ENCODE measurements around the gene ZNF423. TPM values are rescaled to one million over a fixed set of nuclear protein-coding genes. Genes with fewer than 3 reads are reported as not detected.
A peak's percentile ranks its signal among the peaks of the same experiment; 100 is the strongest.

ZNF423 gene
- total RNA-seq, 1 donor from 2014 or later: 7.1 TPM

GRCh38 chr16:49716339-49716934 is 139.5 kb downstream of the ZNF423 start:
- DNase-seq: no peak

DNA sequence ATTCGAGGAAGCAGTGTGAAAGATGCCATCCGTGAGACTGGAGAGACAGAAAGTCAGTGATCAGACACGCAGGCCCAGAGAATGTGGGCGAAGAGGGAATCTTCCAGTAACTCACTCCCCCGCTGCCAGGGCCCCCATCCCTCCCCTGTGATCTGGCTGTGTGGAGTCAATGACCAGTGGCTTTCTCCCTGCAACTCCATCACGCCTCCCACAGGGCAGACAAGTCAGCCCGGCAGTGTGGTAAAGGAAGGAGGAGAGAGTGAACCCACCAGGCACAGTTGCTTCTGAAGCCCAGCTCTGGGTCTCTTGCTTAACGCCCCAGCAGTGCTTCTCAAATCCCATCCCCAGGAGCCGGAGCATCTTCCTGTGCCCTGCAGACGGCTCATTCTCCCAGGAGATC is 142.1 kb downstream of the ZNF423 start:
- no peak for DNase-seq

GRCh38 chr16:49712542-49712941 is 143.4 kb downstream of the ZNF423 start:
- no peak for DNase-seq

- DNase-seq: no peak
Observed at GRCh38 chr16:49712106-49712505, 143.8 kb downstream of the ZNF423 start.

DNA sequence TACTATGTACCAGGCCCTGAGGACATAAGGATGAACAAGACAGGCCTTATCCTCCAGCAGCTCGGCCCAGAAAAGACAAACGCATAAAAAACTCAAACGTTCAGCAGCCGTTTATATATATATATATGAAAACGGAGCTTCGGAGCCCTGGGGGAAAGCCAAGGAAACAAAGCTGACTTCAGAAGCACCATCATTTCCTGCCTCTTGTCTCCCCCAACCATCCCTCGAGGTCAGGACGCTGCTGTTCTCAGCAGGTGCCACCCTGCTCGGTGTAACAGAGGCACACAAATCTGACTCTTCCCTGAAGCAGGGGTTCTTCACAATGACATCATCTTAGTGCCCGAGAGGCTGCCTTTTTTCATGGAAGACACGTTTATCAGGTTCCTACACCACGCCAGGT is 146.9 kb downstream of the ZNF423 start:
- no peak for DNase-seq

- no peak for DNase-seq
Observed at GRCh38 chr16:49708491-49708890, 147.4 kb downstream of the ZNF423 start.

GRCh38 chr16:49706620-49707355 is 149.1 kb downstream of the ZNF423 start:
- DNase-seq: no peak

DNA sequence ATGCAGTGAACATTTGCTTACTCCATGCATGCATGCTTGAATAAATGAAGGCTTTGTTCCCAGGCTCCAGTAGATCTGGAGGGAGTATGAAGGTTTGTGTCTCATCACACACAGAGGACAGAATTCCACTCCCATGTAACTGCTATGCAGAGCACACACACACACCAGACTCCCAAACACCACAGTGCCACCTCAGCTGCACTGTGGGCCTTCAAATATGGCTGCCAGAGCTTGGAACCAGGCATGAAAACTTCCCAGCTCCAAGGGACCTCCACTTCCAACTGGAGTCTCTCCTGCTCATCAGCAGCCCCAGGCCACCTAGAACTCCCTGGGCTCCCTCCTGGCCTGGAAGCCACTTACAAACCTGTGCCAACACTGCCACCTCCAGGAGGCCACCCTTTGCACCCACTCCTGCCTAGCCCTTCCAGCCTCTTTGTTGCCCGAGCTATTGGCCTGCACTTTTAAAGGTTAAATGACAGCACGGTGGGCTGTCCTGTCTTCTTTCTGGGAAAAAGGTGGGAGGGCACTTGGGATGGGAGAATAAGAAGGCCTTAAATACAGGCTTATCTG is 151.2 kb downstream of the ZNF423 start:
- peak; percentile 21 for DNase-seq

DNA sequence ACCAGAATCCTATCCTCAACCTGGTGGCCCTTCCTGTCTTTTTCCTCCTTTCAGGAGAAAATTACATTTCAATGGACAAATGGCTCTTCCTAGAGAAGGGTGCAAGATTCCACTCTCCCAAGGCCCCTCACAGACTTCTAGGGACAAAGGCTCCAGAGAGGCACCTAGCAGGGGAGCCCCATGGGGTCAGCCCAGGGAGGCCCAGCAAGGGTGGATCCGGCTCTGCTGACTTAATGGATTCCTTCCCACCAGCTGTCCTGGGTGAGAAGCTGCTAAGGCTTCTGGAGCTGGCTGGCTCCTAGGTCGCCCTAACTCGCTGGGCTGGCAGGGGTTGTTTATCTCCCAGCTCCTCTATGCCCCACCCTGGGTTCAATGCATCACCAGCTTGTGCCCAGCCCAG is 152.4 kb downstream of the ZNF423 start:
- DNase-seq: no peak

- DNase-seq: no peak
Observed at GRCh38 chr16:49701789-49702494, 154.0 kb downstream of the ZNF423 start.

DNA sequence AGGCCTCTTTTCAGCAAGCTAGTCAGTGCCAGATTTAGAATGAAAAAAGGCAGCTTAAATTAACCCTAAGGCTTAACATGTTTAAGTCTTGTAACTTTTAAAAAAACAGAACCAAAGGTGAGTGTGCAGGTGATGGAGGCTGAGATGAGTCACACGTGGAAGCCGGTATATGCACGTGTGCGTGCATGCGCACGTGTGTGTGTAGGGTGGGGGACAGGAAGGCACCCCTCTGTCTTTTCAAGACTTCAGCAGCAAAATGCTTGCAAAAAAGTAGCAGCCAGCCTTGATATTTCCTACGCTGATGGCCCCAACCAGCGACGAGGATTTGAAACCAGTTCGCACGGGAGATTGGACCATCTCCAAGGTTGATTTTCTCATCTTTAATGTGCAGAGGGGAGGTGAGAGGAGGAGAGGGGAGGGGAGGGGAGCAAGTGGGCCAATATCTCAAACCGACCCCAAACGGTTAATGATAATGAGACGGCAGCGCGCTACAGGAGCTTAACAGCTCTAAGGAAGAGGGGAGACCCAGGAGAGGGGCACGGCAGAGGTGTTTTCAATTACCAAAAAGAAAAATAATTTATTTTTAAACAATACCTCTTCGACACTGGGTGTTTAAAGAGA is 154.7 kb downstream of the ZNF423 start:
- no peak for DNase-seq

DNA sequence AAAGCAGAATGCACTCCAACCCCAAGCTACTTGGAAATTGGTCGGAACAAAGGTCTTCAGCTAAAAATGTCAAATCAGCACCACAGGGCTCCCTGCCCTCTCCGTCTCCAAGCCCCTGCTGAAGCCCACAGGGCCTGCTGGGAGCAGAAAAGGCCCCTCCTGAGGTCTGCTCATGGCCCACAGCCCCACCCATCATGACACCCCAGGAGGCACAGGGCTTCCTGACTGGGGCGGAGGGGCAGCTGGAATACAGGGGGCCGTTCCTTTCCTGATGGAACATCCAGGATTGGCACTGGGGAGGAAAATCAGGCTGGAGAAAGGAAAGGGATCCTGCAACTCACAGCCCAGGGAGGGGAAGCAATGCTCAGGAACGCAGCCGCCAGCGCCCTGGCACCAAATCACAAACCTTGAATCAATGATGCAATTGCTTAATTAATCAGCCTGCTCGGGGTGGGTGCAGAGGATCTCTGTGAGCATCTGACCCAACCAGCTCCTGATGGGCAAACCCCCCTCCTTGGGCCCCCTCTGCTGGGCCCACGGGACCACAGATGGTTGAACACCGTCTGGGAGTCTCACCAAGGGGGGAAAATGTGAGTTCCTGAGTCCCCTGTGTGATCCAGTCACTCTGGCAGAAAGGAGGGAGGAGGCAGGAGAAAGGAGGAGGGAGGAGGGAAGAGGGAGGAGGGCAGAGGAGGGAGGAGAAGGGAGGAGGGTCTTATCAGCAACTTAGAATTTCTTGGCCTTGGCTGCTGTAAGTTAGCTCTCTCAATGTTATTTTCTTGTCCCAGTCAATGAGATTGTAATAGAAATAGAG is 155.5 kb downstream of the ZNF423 start:
- DNase-seq: no peak

GRCh38 chr16:49699841-49700175 is 156.1 kb downstream of the ZNF423 start:
- no peak for DNase-seq

DNA sequence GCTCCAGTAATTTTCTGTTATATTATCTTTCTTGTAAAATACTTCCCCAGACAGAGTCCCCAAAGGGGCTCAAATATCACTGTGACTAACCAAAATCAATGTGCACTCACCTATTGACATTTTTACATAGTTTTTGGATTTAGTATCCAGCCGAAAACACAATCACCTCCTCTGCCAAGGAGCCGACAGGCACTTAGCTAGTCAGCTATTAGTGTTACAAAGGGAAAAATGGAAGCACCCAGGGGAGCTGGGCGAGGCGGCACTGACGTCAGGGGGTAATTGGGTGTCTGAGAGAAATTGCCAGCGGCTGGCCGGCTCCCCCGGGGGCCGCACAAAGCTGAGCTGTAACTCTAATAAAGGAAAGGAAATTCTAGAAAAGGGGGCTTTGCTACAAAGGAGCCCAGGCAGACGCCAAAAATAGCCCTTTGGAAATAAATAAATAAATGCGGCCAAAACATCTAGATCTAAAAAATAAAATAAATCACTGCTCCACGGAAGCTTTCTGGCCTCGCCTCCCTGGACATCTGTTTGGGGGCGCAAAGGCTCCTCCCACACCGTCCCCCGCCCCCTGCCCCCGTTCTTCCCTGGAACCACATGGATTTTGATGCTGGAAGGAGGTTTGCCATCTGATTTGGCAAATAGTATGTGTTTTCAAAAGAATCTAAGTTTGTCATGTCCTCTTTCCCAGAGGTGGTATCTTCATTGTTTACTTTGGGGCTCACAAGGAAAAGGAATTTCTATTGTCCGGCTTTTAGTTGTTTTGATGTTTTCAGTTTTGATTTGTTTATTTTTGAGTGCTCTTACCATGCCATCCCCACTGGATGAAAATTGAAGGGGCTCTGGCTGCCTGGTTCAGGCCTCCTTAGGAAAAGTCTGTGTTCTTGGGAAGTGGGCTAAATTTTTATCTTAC is 156.7 kb downstream of the ZNF423 start:
- DNase-seq: no peak

- DNase-seq: no peak
Observed at GRCh38 chr16:49698453-49698815, 157.5 kb downstream of the ZNF423 start.

DNA sequence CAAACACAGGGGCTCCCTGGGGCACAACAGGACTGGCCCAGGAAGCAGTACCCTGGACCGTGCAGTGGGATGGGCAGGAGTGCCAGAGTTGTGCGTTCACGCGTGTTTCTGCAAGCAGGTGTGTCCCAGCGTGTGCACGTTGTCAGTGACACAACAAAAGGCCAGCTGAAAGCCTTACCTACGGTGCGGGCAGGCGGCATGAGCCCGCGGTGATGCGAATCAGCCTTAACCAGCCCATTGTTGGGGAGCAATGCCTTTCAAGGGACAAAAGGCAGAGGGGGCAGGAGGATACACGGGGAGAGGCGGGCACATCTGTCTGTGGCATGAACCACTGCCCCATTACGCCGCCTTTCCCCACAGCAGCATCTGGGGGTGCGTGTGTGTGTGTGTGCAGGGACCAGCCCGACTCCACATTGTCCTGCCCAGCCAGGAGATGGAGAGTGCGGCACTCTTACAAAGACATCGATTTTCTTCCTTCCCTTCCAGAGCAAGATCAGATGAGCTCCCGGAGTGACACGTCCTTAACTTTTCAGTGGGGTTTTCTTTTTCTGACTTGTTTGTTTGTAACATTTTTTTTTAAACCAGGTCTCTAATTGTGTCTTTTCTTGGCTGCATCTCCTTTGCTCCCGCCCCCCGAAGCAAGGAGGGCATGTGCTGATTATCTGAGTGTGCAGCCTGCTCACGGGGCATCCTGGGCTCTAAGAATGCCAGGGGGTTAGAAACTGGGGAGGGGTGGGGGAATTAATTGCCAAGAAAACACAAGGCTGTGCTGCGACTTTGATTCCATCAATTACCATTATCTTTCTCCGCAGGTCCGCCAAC is 158.1 kb downstream of the ZNF423 start:
- no peak for DNase-seq

DNA sequence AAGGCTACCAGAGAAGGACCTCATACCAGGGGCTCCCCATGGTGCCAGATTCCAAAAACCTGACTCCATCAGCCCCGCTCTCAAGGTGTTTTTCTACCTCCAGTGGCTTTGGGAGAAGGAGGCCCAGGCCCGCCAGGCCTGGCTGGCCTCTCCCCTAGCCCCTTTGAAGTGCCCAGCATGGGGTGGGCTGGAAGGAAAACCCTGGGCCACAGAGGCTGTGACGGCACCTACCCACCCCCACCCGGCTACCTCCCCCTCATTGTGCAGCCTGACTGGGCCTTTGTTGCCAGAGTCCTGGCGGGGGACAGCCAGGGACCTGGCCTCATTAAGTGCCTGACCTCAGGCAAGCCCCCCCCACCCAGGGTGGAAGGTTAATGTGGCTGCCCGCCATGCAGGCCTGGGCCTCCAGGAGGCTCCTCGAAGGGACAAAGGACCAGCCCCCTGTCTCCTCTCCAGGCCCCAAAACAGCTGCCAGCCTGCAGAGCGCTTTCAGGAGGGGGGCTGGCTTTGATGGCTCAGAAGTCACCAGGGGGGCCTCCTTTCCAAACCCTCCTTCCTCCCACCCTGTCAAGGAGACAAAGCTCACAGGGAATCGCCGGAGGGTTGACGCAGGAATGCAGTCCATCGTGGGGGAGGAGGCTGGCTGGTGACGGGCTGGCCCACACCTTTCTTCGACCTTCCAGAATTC is 159.4 kb downstream of the ZNF423 start:
- no peak for DNase-seq

DNA sequence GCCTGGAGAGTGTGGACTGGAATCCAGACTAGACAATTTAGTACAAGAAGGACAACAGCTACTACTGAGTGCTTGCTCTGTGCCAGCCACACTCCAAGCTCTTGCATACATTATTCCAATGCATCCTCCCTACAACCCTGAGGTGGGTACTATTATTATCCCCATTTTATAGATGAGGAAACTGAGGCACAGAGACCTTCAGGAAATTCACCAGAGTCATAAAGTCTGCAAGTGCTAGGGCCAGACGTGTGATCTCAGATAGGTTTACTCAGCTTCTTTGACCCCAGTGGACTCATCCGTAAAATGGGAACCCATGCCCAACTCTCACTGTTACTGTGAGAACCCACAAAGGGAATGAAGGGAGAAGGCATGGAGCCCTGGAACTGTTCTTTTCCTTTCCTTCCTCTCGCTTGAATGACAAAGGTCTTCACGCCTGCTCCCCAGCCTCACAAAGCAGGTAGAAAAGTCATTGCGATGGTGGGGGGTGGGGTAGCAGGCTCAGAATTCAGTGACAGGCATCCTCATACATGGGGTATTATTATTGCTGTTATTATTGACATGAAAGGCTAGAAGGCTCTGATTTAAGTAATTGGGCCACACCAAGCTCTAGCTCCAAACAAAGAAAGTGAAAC is 160.0 kb downstream of the ZNF423 start:
- no peak for DNase-seq

- no peak for DNase-seq
Observed at GRCh38 chr16:49693445-49693844, 162.5 kb downstream of the ZNF423 start.
